HEK293 (cell line): Measurements from ENCODE around the gene RCOR3.

Source experiments
- BCL11A ChIP-seq: fragments of 450-650 bp; formaldehyde crosslinking; IDR thresholded peaks from 2 replicates; pipeline ENCODE4 v1.5.1; 2016; ENCODE audit warnings: low read depth, missing biosample characterization, missing genetic modification characterization
- GLI4 ChIP-seq: fragments of 450-650 bp; formaldehyde crosslinking; IDR thresholded peaks from 2 replicates; pipeline ENCODE4 v1.5.1; 2016; ENCODE audit warnings: missing biosample characterization, missing genetic modification characterization
- PRDM2 ChIP-seq: fragments of 450-650 bp; formaldehyde crosslinking; IDR thresholded peaks from 2 replicates; pipeline ENCODE4 v1.5.1; 2016; ENCODE audit warnings: missing biosample characterization, missing genetic modification characterization, borderline replicate concordance
- SCRT1 ChIP-seq: fragments of 450-650 bp; formaldehyde crosslinking; IDR thresholded peaks from 2 replicates; pipeline ENCODE4 v1.5.1; 2016; ENCODE audit warnings: missing biosample characterization, missing genetic modification characterization, borderline replicate concordance
- SP2 ChIP-seq: fragments of 450-650 bp; formaldehyde crosslinking; IDR thresholded peaks from 2 replicates; pipeline ENCODE4 v1.5.1; 2016; ENCODE audit warnings: missing biosample characterization, missing genetic modification characterization
- ZBTB20 ChIP-seq: fragments of 450-650 bp; formaldehyde crosslinking; IDR thresholded peaks from 2 replicates; pipeline ENCODE4 v1.5.1; 2016; ENCODE audit warnings: missing biosample characterization, missing genetic modification characterization
- ZBTB8A ChIP-seq: fragments of 450-650 bp; formaldehyde crosslinking; IDR thresholded peaks from 2 replicates; pipeline ENCODE4 v1.5.1; 2016; ENCODE audit warnings: missing biosample characterization, missing genetic modification characterization
- ZFP3 ChIP-seq: fragments of 450-650 bp; formaldehyde crosslinking; IDR thresholded peaks from 2 replicates; pipeline ENCODE4 v1.5.1; 2016; ENCODE audit warnings: low read depth, missing biosample characterization, missing genetic modification characterization
- ZNF10 ChIP-seq: fragments of 450-650 bp; formaldehyde crosslinking; IDR thresholded peaks from 2 replicates; pipeline ENCODE4 v1.5.1; 2017; ENCODE audit warnings: missing biosample characterization, missing genetic modification characterization
- ZNF133 ChIP-seq: fragments of 450-650 bp; formaldehyde crosslinking; IDR thresholded peaks from 2 replicates; pipeline ENCODE4 v1.5.1; 2016; ENCODE audit warnings: missing biosample characterization, missing genetic modification characterization
- ZNF146 ChIP-seq: fragments of 450-650 bp; formaldehyde crosslinking; IDR thresholded peaks from 2 replicates; pipeline ENCODE4 v1.5.1; 2016; ENCODE audit warnings: missing biosample characterization, missing genetic modification characterization
- ZNF280C ChIP-seq: fragments of 450-650 bp; formaldehyde crosslinking; IDR thresholded peaks from 2 replicates; pipeline ENCODE4 v1.5.1; 2016; ENCODE audit warnings: missing biosample characterization, missing genetic modification characterization
- ZNF544 ChIP-seq: fragments of 450-650 bp; formaldehyde crosslinking; IDR thresholded peaks from 2 replicates; pipeline ENCODE4 v1.5.0; 2017; ENCODE audit warnings: missing biosample characterization, missing genetic modification characterization
- ZNF654 ChIP-seq: fragments of 450-650 bp; formaldehyde crosslinking; IDR thresholded peaks from 2 replicates; pipeline ENCODE4 v1.5.1; 2016; ENCODE audit warnings: low read depth, missing biosample characterization, missing genetic modification characterization
- ZNF792 ChIP-seq: fragments of 450-650 bp; formaldehyde crosslinking; IDR thresholded peaks from 2 replicates; pipeline ENCODE4 v1.5.1; 2016; ENCODE audit warnings: missing biosample characterization, missing genetic modification characterization
- ZXDB ChIP-seq: fragments of 450-650 bp; formaldehyde crosslinking; IDR thresholded peaks from 2 replicates; pipeline ENCODE4 v1.5.1; 2016; ENCODE audit warnings: missing biosample characterization, missing genetic modification characterization
- TF ChIP-seq, protein P1 (sequence below): fragments of 450-650 bp; formaldehyde crosslinking; IDR thresholded peaks from 2 replicates; pipeline ENCODE4 v1.5.1; 2017; ENCODE audit warnings: missing biosample characterization, mild to moderate bottlenecking, missing genetic modification characterization, moderate library complexity
- TF ChIP-seq, protein P2 (sequence below): fragments of 450-650 bp; formaldehyde crosslinking; IDR thresholded peaks from 2 replicates; pipeline ENCODE4 v1.5.1; 2016; ENCODE audit warnings: missing biosample characterization, missing genetic modification characterization
- TF ChIP-seq, protein P3 (sequence below): fragments of 450-650 bp; formaldehyde crosslinking; IDR thresholded peaks from 2 replicates; pipeline ENCODE4 v1.5.1; 2016; ENCODE audit warnings: missing biosample characterization, missing genetic modification characterization
- TF ChIP-seq, protein P4 (sequence below): fragments of 450-650 bp; formaldehyde crosslinking; IDR thresholded peaks from 2 replicates; pipeline ENCODE4 v1.5.1; 2016; ENCODE audit warnings: missing biosample characterization, missing genetic modification characterization
- TF ChIP-seq, protein P5 (sequence below): fragments of 450-650 bp; formaldehyde crosslinking; optimal IDR thresholded peaks from 2 replicates; pipeline ENCODE3; 2016; ENCODE audit warnings: missing biosample characterization, mild to moderate bottlenecking, missing genetic modification characterization

The RCOR3 gene

DNA sequence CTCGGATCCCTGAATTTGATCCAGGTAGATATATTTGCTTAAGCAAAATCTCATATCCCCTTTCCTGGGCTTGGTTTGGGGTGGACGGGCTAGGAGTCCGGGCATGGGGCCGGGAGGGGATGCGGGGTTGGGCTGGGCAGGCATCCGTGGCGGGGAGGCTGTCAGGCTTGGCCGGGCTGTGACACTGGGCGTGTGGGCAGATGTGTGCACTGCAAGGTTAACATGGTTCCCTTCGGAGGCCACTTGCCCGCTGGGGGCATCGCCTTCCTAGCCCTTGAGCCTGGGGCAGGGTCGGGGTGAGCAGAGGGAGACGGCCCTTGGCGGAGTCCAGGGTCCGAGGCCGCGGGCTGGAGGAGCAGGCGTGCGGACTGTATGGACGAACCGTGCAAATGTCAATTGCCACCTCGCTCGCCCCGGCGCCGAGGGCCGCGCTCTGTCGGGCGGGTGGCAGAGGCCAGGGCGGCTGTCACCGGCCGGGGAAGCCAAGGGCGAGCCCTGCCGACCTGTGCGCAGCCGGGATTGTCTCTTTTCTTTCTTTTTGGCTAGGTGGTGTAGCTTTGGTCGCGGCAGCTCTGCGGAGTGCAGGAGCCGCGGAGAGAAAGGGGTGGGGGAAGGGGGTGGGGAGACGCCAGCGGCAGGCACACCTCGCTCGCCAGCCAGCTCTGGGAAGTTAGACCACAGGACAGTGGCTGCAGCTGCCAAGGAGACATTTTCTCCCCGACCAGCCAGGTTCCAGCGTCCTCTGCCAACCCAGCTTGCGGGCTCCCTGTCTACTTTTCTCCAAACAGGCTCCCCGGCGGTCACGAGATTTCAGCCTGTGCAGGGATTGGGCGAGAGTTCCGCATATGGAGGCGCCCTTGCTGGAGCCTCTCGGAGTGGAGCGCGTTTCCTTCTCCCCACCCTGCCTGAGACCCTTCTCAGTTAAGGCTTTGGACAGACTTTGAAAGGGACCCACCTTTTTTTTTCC lies 1.3 kb downstream of the RCOR3 start (continued):
- TF ChIP-seq, protein P1, sequence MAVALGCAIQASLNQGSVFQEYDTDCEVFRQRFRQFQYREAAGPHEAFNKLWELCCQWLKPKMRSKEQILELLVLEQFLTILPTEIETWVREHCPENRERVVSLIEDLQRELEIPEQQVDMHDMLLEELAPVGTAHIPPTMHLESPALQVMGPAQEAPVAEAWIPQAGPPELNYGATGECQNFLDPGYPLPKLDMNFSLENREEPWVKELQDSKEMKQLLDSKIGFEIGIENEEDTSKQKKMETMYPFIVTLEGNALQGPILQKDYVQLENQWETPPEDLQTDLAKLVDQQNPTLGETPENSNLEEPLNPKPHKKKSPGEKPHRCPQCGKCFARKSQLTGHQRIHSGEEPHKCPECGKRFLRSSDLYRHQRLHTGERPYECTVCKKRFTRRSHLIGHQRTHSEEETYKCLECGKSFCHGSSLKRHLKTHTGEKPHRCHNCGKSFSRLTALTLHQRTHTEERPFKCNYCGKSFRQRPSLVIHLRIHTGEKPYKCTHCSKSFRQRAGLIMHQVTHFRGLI: peak; percentile 91
- TF ChIP-seq ZNF654: no peak
- no peak for TF ChIP-seq ZNF133 (tag by site-specific recombination)
- no peak for TF ChIP-seq ZFP3 (tag by site-specific recombination)
- no peak for TF ChIP-seq PRDM2 (tag by site-specific recombination)
- TF ChIP-seq ZNF146 (tag by site-specific recombination): 0 out of 2 replicates have a peak, but pooled peaks have one; percentile 0
- no peak for TF ChIP-seq SCRT1
- TF ChIP-seq, protein P2, sequence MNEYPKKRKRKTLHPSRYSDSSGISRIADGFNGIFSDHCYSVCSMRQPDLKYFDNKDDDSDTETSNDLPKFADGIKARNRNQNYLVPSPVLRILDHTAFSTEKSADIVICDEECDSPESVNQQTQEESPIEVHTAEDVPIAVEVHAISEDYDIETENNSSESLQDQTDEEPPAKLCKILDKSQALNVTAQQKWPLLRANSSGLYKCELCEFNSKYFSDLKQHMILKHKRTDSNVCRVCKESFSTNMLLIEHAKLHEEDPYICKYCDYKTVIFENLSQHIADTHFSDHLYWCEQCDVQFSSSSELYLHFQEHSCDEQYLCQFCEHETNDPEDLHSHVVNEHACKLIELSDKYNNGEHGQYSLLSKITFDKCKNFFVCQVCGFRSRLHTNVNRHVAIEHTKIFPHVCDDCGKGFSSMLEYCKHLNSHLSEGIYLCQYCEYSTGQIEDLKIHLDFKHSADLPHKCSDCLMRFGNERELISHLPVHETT: no peak
- TF ChIP-seq, protein P3, sequence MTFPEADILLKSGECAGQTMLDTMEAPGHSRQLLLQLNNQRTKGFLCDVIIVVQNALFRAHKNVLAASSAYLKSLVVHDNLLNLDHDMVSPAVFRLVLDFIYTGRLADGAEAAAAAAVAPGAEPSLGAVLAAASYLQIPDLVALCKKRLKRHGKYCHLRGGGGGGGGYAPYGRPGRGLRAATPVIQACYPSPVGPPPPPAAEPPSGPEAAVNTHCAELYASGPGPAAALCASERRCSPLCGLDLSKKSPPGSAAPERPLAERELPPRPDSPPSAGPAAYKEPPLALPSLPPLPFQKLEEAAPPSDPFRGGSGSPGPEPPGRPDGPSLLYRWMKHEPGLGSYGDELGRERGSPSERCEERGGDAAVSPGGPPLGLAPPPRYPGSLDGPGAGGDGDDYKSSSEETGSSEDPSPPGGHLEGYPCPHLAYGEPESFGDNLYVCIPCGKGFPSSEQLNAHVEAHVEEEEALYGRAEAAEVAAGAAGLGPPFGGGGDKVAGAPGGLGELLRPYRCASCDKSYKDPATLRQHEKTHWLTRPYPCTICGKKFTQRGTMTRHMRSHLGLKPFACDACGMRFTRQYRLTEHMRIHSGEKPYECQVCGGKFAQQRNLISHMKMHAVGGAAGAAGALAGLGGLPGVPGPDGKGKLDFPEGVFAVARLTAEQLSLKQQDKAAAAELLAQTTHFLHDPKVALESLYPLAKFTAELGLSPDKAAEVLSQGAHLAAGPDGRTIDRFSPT: peak; percentile 80; the same call in 1 of the 2 replicates
- TF ChIP-seq, protein P4, sequence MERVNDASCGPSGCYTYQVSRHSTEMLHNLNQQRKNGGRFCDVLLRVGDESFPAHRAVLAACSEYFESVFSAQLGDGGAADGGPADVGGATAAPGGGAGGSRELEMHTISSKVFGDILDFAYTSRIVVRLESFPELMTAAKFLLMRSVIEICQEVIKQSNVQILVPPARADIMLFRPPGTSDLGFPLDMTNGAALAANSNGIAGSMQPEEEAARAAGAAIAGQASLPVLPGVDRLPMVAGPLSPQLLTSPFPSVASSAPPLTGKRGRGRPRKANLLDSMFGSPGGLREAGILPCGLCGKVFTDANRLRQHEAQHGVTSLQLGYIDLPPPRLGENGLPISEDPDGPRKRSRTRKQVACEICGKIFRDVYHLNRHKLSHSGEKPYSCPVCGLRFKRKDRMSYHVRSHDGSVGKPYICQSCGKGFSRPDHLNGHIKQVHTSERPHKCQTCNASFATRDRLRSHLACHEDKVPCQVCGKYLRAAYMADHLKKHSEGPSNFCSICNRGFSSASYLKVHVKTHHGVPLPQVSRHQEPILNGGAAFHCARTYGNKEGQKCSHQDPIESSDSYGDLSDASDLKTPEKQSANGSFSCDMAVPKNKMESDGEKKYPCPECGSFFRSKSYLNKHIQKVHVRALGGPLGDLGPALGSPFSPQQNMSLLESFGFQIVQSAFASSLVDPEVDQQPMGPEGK (tag by site-specific recombination): 0 out of 2 replicates have a peak, but pooled peaks have one; percentile 18
- TF ChIP-seq ZXDB (tag by site-specific recombination): peak; percentile 39; the same call in 1 of the 2 replicates
- TF ChIP-seq ZBTB20 (tag by site-specific recombination): peak; percentile 91
- no peak for TF ChIP-seq BCL11A
- peak; percentile 58 for TF ChIP-seq SP2
- no peak for TF ChIP-seq ZNF544 (tag by site-specific recombination)
- TF ChIP-seq ZNF792 (tag by site-specific recombination): no peak
- no peak for TF ChIP-seq ZNF280C (tag by site-specific recombination)
- TF ChIP-seq, protein P5, sequence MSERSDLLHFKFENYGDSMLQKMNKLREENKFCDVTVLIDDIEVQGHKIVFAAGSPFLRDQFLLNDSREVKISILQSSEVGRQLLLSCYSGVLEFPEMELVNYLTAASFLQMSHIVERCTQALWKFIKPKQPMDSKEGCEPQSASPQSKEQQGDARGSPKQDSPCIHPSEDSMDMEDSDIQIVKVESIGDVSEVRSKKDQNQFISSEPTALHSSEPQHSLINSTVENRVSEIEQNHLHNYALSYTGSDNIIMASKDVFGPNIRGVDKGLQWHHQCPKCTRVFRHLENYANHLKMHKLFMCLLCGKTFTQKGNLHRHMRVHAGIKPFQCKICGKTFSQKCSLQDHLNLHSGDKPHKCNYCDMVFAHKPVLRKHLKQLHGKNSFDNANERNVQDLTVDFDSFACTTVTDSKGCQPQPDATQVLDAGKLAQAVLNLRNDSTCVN (tag by site-specific recombination): peak; percentile 85
- TF ChIP-seq ZBTB8A: peak; percentile 62
- no peak for TF ChIP-seq ZNF10 (tag by site-specific recombination)
- no peak for TF ChIP-seq GLI4 (tag by site-specific recombination)
